Hepatocyte (in vitro differentiated cells): Measurements from ENCODE around the gene ABLIM1. TPM values are rescaled to one million over a fixed set of nuclear protein-coding genes. Genes with fewer than 3 reads are reported as not detected.

Experiments
- DNase-seq: peaks from one replicate; pipeline ENCODE4 v3.0.0-alpha.2; 2016; ENCODE audit warnings: low spot score
- H2AFZ ChIP-seq: fragments of 200-600 bp; sonication (generic); 2 replicates; pipeline ENCODE4 v1.6.0; 2016; ENCODE audit warnings: antibody characterized with exemption, mild to moderate bottlenecking
- H3K27ac ChIP-seq: fragments of 200-600 bp; sonication (generic); 2 replicates; pipeline ENCODE4 v1.5.1; 2016; ENCODE audit warnings: mild to moderate bottlenecking
- H3K27me3 ChIP-seq: fragments of 200-600 bp; sonication (generic); 2 replicates; pipeline ENCODE4 v1.6.1; 2016
- H3K36me3 ChIP-seq: fragments of 200-600 bp; sonication (generic); replicated peaks from 2 replicates; pipeline ENCODE4 v1.5.1; 2016; ENCODE audit warnings: low read depth; ENCODE audit not compliant: insufficient read depth
- H3K4me1 ChIP-seq: fragments of 200-600 bp; sonication (generic); 2 replicates; pipeline ENCODE4 v1.5.1; 2016; ENCODE audit warnings: mild to moderate bottlenecking, moderate library complexity; ENCODE audit not compliant: insufficient read depth
- H3K4me2 ChIP-seq: fragments of 200-600 bp; sonication (generic); 2 replicates; pipeline ENCODE4 v1.6.0; 2016
- H3K4me3 ChIP-seq: fragments of 200-600 bp; sonication (generic); 2 replicates; pipeline ENCODE4 v1.5.1; 2016; ENCODE audit warnings: mild to moderate bottlenecking
- H3K79me2 ChIP-seq: fragments of 200-600 bp; sonication (generic); 2 replicates; pipeline ENCODE4 v1.6.0; 2017; ENCODE audit warnings: mild to moderate bottlenecking
- H3K9me2 ChIP-seq: fragments of 200-600 bp; sonication (generic); replicated peaks from 2 replicates; pipeline ENCODE4 v1.6.0; 2017; ENCODE audit warnings: mild to moderate bottlenecking; ENCODE audit not compliant: insufficient read depth
- H3K9me3 ChIP-seq: fragments of 200-600 bp; sonication (generic); 2 replicates; pipeline ENCODE4 v1.5.1; 2016; ENCODE audit warnings: low read depth, mild to moderate bottlenecking
- H4K20me1 ChIP-seq: fragments of 200-600 bp; sonication (generic); 2 replicates; pipeline ENCODE4 v1.6.0; 2016; ENCODE audit warnings: mild to moderate bottlenecking; ENCODE audit not compliant: insufficient read depth, poor library complexity, severe bottlenecking
- EZH2 ChIP-seq: fragments of 200-600 bp; sonication (generic); IDR thresholded peaks from 2 replicates; pipeline ENCODE4 v1.6.1; 2016; ENCODE audit warnings: antibody characterized with exemption, mild to moderate bottlenecking, borderline replicate concordance
- EZH2phosphoT487 ChIP-seq: fragments of 200-600 bp; sonication (generic); IDR thresholded peaks from one replicate; pipeline ENCODE4 v1.6.1; 2018; ENCODE audit warnings: antibody characterized with exemption, mild to moderate bottlenecking, low read depth, moderate library complexity; ENCODE audit not compliant: unreplicated experiment, severe bottlenecking
- WGBS: methylation state at CpG from one replicate; pipeline ENCODE4 v1.1.6; 2016; ENCODE audit warnings: low lambda C conversion rate; ENCODE audit errors: missing lambda C conversion rate; 5-methylcytosine and 5-hydroxymethylcytosine counted together
- polyA plus RNA-seq: library from polyadenylated mRNA; unstranded; fragments of >200 nt; fragmentation: Nextera tagmentation; extraction: Ambion mirVana; gene quantifications from 2 replicates; pipeline ENCODE4 v1.2.1, GENCODE V29; 2016
- total RNA-seq: library from RNA; depleted of rRNA; stranded (reverse); fragments of >200 nt; gene quantifications from 2 replicates; pipeline ENCODE4 v1.2.3, GENCODE V29; 2014
- TF ChIP-seq, protein P1 (sequence below): fragments of 200-600 bp; sonication (generic); IDR thresholded peaks from 2 replicates; pipeline ENCODE4 v1.5.1; 2016; ENCODE audit warnings: antibody characterized with exemption, mild to moderate bottlenecking; ENCODE audit not compliant: poor library complexity

The ABLIM1 gene
- total and polyA plus RNA-seq, 2 experiments from 2014 or later, result 20.8 to 31.6 TPM

- Histone ChIP-seq H2AFZ (no peak overlapping the region), H3K27ac (no peak overlapping the region), H4K20me1 (no peaks in the 10 kb centered on the region), H3K36me3 (no peaks in the 10 kb centered on the region), H3K27me3 (no peaks in the 10 kb centered on the region), H3K4me2 (no peak overlapping the region), H3K9me2 (no peaks in the 10 kb centered on the region), H3K4me1 (peaks cover 21% of the 10 kb centered on the region), H3K9me3 (no peaks in the 10 kb centered on the region), H3K4me3 (no peak overlapping the region), H3K79me2 (peaks cover 32% of the 10 kb centered on the region)
- TF ChIP-seq, protein P1, sequence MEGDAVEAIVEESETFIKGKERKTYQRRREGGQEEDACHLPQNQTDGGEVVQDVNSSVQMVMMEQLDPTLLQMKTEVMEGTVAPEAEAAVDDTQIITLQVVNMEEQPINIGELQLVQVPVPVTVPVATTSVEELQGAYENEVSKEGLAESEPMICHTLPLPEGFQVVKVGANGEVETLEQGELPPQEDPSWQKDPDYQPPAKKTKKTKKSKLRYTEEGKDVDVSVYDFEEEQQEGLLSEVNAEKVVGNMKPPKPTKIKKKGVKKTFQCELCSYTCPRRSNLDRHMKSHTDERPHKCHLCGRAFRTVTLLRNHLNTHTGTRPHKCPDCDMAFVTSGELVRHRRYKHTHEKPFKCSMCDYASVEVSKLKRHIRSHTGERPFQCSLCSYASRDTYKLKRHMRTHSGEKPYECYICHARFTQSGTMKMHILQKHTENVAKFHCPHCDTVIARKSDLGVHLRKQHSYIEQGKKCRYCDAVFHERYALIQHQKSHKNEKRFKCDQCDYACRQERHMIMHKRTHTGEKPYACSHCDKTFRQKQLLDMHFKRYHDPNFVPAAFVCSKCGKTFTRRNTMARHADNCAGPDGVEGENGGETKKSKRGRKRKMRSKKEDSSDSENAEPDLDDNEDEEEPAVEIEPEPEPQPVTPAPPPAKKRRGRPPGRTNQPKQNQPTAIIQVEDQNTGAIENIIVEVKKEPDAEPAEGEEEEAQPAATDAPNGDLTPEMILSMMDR, result no peak
- TF ChIP-seq EZH2phosphoT487 (no peak), EZH2 (no peak)
- DNase-seq, result no peak
- WGBS, result 90% methylated on average over 8 of the region's 8 CpGs
Observed at GRCh38 chr10:114609518-114610426, 48.3 kb downstream of the ABLIM1 start.

DNA sequence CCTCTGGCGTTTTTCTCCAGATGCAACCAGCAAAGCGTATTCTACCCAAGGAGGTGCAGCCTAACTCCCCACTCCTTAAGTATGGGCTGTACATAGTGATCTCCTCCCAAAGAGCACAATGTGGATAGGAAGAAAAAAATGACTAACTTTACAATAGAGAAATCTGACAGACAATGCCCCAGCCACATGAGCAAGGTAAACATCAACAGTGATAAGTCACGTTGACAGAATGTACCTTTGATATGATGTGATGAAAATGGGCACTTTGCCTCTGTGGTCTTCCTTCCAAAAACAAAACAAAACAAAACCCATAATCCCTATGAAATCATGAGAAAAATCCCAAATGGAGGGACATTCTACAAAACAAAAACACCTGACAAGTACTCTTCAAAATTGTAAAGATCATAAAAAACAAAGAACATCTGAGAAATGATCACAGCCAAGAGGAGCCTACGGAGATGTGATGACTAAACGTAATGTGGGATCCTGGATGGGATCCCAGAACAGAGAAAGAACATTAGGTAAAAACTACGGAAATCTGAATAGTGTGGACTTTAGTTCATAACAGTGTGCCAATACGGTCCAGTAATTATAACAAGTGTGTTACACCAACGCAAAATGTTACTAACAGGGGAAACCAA, 50.6 kb downstream of the ABLIM1 start:
- Histone ChIP-seq H2AFZ (no peak overlapping the region), H3K9me3 (no peaks in the 10 kb centered on the region), H3K4me2 (no peak overlapping the region), H4K20me1 (no peaks in the 10 kb centered on the region), H3K4me3 (no peak overlapping the region), H3K9me2 (no peaks in the 10 kb centered on the region), H3K36me3 (no peaks in the 10 kb centered on the region), H3K4me1 (peaks cover 29% of the 10 kb centered on the region), H3K27ac (no peak overlapping the region), H3K27me3 (no peaks in the 10 kb centered on the region), H3K79me2 (peaks cover 31% of the 10 kb centered on the region)
- DNase-seq, result no peak
- 82% methylated on average over 8 of the region's 8 CpGs for whole genome bisulfite sequencing
- no peak for TF ChIP-seq EZH2
- TF ChIP-seq, protein P1, result no peak
- TF ChIP-seq EZH2phosphoT487, result no peak

DNA sequence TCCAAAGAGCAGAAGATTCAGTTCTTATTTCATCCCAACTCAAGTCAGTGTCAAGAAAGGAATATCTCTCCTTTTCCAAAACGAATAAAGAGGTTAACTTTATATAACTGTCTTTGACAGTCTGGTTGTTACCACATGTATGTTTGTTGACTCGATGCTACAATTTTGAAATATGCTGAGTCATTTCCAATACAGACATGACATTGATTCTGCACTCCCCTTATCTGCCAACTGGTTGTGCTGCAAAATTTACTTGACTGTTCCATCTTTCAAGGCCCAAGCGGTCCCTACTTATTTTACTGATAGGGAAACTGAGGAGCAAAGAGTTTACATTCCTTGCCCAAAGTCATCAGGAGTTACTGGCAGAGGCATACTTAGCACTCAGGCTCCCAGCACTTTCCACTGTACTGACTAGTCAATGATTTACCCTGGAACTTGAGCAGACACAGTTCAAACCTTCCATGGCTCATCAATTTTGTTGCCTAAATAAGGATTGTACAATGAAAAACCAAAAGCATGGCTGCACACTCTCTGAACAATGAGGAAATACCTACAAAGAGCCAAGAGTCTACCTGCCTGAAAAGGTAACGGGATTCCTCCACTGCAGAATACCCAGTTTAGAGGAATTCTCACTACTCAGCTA, 52.8 kb downstream of the ABLIM1 start:
- Histone ChIP-seq H3K4me3 (no peak overlapping the region), H3K4me2 (no peak overlapping the region), H4K20me1 (no peaks in the 10 kb centered on the region), H2AFZ (no peak overlapping the region), H3K9me3 (no peaks in the 10 kb centered on the region), H3K27ac (no peak overlapping the region), H3K4me1 (peaks cover 32% of the 10 kb centered on the region), H3K9me2 (no peaks in the 10 kb centered on the region), H3K36me3 (no peaks in the 10 kb centered on the region), H3K79me2 (peaks cover 21% of the 10 kb centered on the region), H3K27me3 (no peaks in the 10 kb centered on the region)
- TF ChIP-seq EZH2phosphoT487 (no peak), EZH2 (no peak)
- TF ChIP-seq, protein P1, result no peak
- WGBS, result 83% methylated on average over 4 of the region's 4 CpGs
- DNase-seq, result no peak
